SK-N-SH (cell line): ENCODE measurements around the gene KCNN2. TPM values are rescaled to one million over a fixed set of nuclear protein-coding genes. Genes with fewer than 3 reads are reported as not detected.

Experiments
- CTCF ChIA-PET: fragments of 300-600, 350-600 bp; formaldehyde crosslinking; extraction: SDS; loops from one replicate; lab custom pipeline; 2021; lab: Yijun Ruan, JAX
- POLR2A ChIA-PET: fragments of 350-600 bp; sonication (Branson Sonifier 250); formaldehyde crosslinking; extraction: SDS; loops from one replicate; lab custom pipeline; 2020; ENCODE audit warnings: antibody characterized with exemption, inconsistent platforms; lab: Yijun Ruan, JAX
- DNase-seq: peaks from one replicate; pipeline ENCODE4 v3.0.0; 2012
- H2AFZ ChIP-seq: fragments of 200-600 bp; sonication (generic); 2 replicates; pipeline ENCODE4 v1.8.1; 2016; ENCODE audit warnings: antibody characterized with exemption, mild to moderate bottlenecking, low read depth
- H3F3A ChIP-seq: fragments of 200-600 bp; sonication (generic); replicated peaks from 2 replicates; pipeline ENCODE3; 2016; ENCODE audit warnings: antibody characterized with exemption, mild to moderate bottlenecking; ENCODE audit not compliant: insufficient read depth
- H3K27ac ChIP-seq, 2 experiments: fragments of 200-500 bp in 1 of 2; fragments of 200-600 bp in 1 of 2; sonication (Bioruptor generic) in 1 of 2; sonication (generic), shearing (Covaris generic) in 1 of 2; 2 replicates each; pipeline versions ENCODE4 v1.5.1 to v1.6.1; 2014 to 2016; ENCODE audit warnings: low read depth in 2 of 2, inconsistent platforms in 1 of 2, low read length in 1 of 2, mild to moderate bottlenecking in 1 of 2, mixed read lengths in 1 of 2
- H3K27me3 ChIP-seq: fragments of 200-600 bp; sonication (generic), shearing (Covaris generic); 2 replicates; pipeline ENCODE4 v1.6.1; 2016; ENCODE audit warnings: mixed run types; ENCODE audit not compliant: insufficient read depth
- H3K36me3 ChIP-seq, 2 experiments: fragments of 200-500 bp in 1 of 2; fragments of 200-600 bp in 1 of 2; sonication (Bioruptor generic) in 1 of 2; sonication (generic) in 1 of 2; replicated peaks in 1 of 2; 2 replicates each; pipeline versions ENCODE3 to v1.5.1; 2014 to 2016; ENCODE audit warnings: low read length in 1 of 2, mild to moderate bottlenecking in 1 of 2; ENCODE audit not compliant: insufficient read depth in 2 of 2, control insufficient read depth in 1 of 2
- H3K4me1 ChIP-seq, 2 experiments: fragments of 200-500 bp in 1 of 2; fragments of 200-600 bp in 1 of 2; sonication (Bioruptor generic) in 1 of 2; sonication (generic), shearing (Covaris generic) in 1 of 2; 2 replicates each; pipeline versions ENCODE4 v1.5.1 to v1.6.1; 2014 to 2016; ENCODE audit warnings: low read depth in 1 of 2, low read length in 1 of 2, mixed run types in 1 of 2; ENCODE audit not compliant: insufficient read depth in 2 of 2, control insufficient read depth in 1 of 2
- H3K4me2 ChIP-seq: fragments of 200-600 bp; sonication (generic), shearing (Covaris generic); 2 replicates; pipeline ENCODE4 v1.6.1; 2017; ENCODE audit warnings: mixed run types
- H3K4me3 ChIP-seq, 2 experiments: fragments of 200-500 bp in 1 of 2; fragments of 200-600 bp in 1 of 2; sonication (Bioruptor generic) in 1 of 2; sonication (generic), shearing (Covaris generic) in 1 of 2; 2 replicates each; pipeline versions ENCODE4 v1.5.1 to v1.8.1; 2014 to 2016; ENCODE audit warnings: low read depth in 2 of 2, inconsistent platforms in 1 of 2, low read length in 1 of 2, mild to moderate bottlenecking in 1 of 2, mixed read lengths in 1 of 2, moderate library complexity in 1 of 2
- H3K79me2 ChIP-seq: fragments of 200-600 bp; sonication (generic); 2 replicates; pipeline ENCODE4 v1.8.1; 2017; ENCODE audit warnings: mild to moderate bottlenecking; ENCODE audit not compliant: insufficient read depth
- H3K9ac ChIP-seq: fragments of 200-600 bp; sonication (generic); 2 replicates; pipeline ENCODE4 v1.6.1; 2017; ENCODE audit warnings: mixed run types
- H3K9me2 ChIP-seq: fragments of 200-600 bp; sonication (generic); 2 replicates; pipeline ENCODE4 v1.6.1; 2017; ENCODE audit warnings: mixed run types
- H3K9me3 ChIP-seq: fragments of 200-600 bp; sonication (generic); 2 replicates; pipeline ENCODE4 v1.6.1; 2017; ENCODE audit warnings: mixed run types, mild to moderate bottlenecking, moderate library complexity
- H4K20me1 ChIP-seq: fragments of 200-600 bp; sonication (generic); 2 replicates; pipeline ENCODE4 v1.6.1; 2017; ENCODE audit warnings: mild to moderate bottlenecking, mixed run types; ENCODE audit not compliant: insufficient read depth
- CTCF ChIP-seq: fragments of 200-600 bp; sonication (generic); IDR thresholded peaks from 2 replicates; pipeline ENCODE4 v1.6.1; 2017; ENCODE audit warnings: antibody characterized with exemption, mild to moderate bottlenecking, moderate library complexity
- EP300 ChIP-seq, 2 experiments: IDR thresholded peaks; 2 replicates each; pipeline versions ENCODE4 v1.4.0 to v1.6.1; 2012; ENCODE audit warnings: borderline replicate concordance in 1 of 2, low read depth in 1 of 2, low read length in 1 of 2
- GATA2 ChIP-seq: sonication (generic); formaldehyde crosslinking; IDR thresholded peaks from 2 replicates; pipeline ENCODE4 v1.5.0; 2020; ENCODE audit warnings: mild to moderate bottlenecking, missing genetic modification reagents
- JUND ChIP-seq: IDR thresholded peaks from 2 replicates; pipeline ENCODE4 v1.4.0; 2012
- MXI1 ChIP-seq: IDR thresholded peaks from 2 replicates; pipeline ENCODE4 v1.6.1; 2012; ENCODE audit warnings: mild to moderate bottlenecking, low read depth, low read length, improper control_type of control experiment
- NFIC ChIP-seq: IDR thresholded peaks from 2 replicates; pipeline ENCODE4 v1.4.0; 2012; ENCODE audit warnings: borderline replicate concordance
- PBX3 ChIP-seq: IDR thresholded peaks from 2 replicates; pipeline ENCODE4; 2012
- POLR2AphosphoS5 ChIP-seq: IDR thresholded peaks from 2 replicates; pipeline ENCODE4 v1.6.1; 2012; ENCODE audit warnings: low read depth, low read length
- RAD21 ChIP-seq: IDR thresholded peaks from 2 replicates; pipeline ENCODE4 v1.6.1; 2012; ENCODE audit warnings: mild to moderate bottlenecking, low read length
- RCOR1 ChIP-seq: fragments of 150-350 bp; IDR thresholded peaks from 2 replicates; pipeline ENCODE4 v1.6.1; 2017; ENCODE audit warnings: antibody characterized with exemption, low read length
- RFX5 ChIP-seq: IDR thresholded peaks from 2 replicates; pipeline ENCODE4 v1.6.1; 2012; ENCODE audit warnings: mild to moderate bottlenecking, improper control_type of control experiment, low read length
- TCF12 ChIP-seq: IDR thresholded peaks from 2 replicates; pipeline ENCODE4 v1.4.0; 2012
- USF1 ChIP-seq: IDR thresholded peaks from 2 replicates; pipeline ENCODE4 v1.4.0; 2012; ENCODE audit warnings: low read depth, borderline replicate concordance
- YY1 ChIP-seq: IDR thresholded peaks from 2 replicates; pipeline ENCODE4 v1.4.0; 2012; ENCODE audit warnings: low read depth, mild to moderate bottlenecking
- WGBS: methylation state at CpG from one replicate; pipeline ENCODE4 v1.1.6; 2017; ENCODE audit warnings: low lambda C conversion rate; 5-methylcytosine and 5-hydroxymethylcytosine counted together
- polyA plus RNA-seq, 3 experiments: library from polyadenylated mRNA; depleted of rRNA; stranded (reverse); fragments of >200 nt; gene quantifications; 2 replicates each; pipeline ENCODE4 v1.2.3, GENCODE V29; 2012
- TF ChIP-seq, protein P1 (sequence below): fragments of 150-350 bp; IDR thresholded peaks from 2 replicates; pipeline ENCODE4 v1.6.1; 2017; ENCODE audit warnings: antibody characterized with exemption, low read length, low read depth, borderline replicate concordance
- TF ChIP-seq, protein P2 (sequence below): IDR thresholded peaks from 2 replicates; pipeline ENCODE4 v1.4.0; 2012; ENCODE audit warnings: low read depth

KCNN2 gene
- polyA plus RNA-seq, 1 of the 3 experiments (the other 2 are of a cell fraction), result not detected

DNA sequence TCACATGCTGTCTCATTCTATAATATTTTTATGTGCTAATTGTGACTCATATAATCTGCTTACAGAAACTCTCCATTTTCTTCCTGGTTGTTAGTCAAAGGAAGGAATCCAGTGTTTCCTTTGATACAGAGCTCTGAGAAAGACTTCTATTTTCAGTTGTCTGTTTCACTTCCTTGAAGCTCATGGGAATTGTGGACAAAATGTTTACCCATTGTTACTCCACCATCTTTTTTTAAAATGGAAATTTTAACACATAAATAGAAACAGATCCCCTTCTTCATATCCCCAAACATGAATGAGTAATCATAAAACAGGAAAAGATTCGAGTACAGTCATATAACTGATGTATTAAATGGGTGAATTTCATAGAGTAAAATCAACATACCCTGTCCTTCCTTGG, 42.0 kb upstream of the KCNN2 start:
- Histone ChIP-seq H3K36me3 (no peaks in the 10 kb centered on the region), H4K20me1 (no peaks in the 10 kb centered on the region), H3F3A (no peaks in the 10 kb centered on the region), H3K27ac (peak overlapping the region in 1 of 2 experiments; percentile 46; a peak in 1 of 4 replicates), H3K4me3 (no peak overlapping the region), H3K79me2 (no peaks in the 10 kb centered on the region), H3K9ac (no peak overlapping the region; the same call in 1 of the 2 replicates), H3K27me3 (no peaks in the 10 kb centered on the region), H3K4me2 (no peak overlapping the region), H3K9me2 (no peaks in the 10 kb centered on the region), H2AFZ (no peak overlapping the region; the same call in 1 of the 2 replicates), H3K9me3 (no peaks in the 10 kb centered on the region), H3K4me1 (no peaks in the 10 kb centered on the region)
- WGBS, result 3% methylated on average over 1 of the region's 1 CpG
- CTCF ChIA-PET, result no interaction called here
- no peak for DNase-seq
- TF ChIP-seq TCF12, result no peak
- no peak for TF ChIP-seq RAD21
- no peak for TF ChIP-seq RFX5
- TF ChIP-seq JUND, result no peak
- TF ChIP-seq POLR2AphosphoS5, result no peak
- no peak for TF ChIP-seq USF1
- TF ChIP-seq, protein P1, sequence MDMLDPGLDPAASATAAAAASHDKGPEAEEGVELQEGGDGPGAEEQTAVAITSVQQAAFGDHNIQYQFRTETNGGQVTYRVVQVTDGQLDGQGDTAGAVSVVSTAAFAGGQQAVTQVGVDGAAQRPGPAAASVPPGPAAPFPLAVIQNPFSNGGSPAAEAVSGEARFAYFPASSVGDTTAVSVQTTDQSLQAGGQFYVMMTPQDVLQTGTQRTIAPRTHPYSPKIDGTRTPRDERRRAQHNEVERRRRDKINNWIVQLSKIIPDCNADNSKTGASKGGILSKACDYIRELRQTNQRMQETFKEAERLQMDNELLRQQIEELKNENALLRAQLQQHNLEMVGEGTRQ, result no peak
- POLR2A ChIA-PET, result no interaction called here

DNA sequence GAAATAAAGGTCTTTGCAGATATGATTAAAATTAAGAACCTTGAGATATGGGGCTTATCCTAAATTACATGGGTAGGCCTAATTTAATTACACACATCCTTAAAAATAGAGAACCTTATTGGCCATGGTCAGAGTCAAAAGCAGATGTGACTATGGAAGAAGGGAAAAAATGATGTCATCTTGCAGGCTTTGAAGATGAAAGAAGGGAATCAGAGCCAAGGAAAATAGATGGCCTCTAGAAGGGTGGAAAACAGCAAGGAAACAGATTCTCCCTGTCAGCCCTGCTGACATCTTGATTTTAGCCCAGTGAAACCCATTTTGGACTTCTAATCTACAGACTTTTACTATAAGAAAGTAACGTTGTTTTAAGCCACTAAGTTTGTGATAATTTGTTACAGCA, 37.6 kb upstream of the KCNN2 start:
- no peaks in the 10 kb centered on the region for H3K9me3 ChIP-seq
- no peak overlapping the region for H3K9ac ChIP-seq
- ChIA-PET POLR2A (no interaction called here), CTCF (no interaction called here)
- H3F3A ChIP-seq, result no peaks in the 10 kb centered on the region
- H3K4me2 ChIP-seq, result no peak overlapping the region
- H3K27ac ChIP-seq, result no peak overlapping the region
- 18% methylated on average over 1 of the region's 1 CpG for WGBS
- no peak for DNase-seq
- H3K36me3 ChIP-seq, result no peaks in the 10 kb centered on the region
- no peak overlapping the region for H3K4me3 ChIP-seq
- H3K4me1 ChIP-seq, result no peaks in the 10 kb centered on the region
- no peaks in the 10 kb centered on the region for H4K20me1 ChIP-seq
- no peaks in the 10 kb centered on the region for H3K79me2 ChIP-seq
- no peaks in the 10 kb centered on the region for H3K9me2 ChIP-seq
- TF ChIP-seq JUND (no peak), PBX3 (no peak), YY1 (no peak), RCOR1 (no peak), TCF12 (no peak), EP300 (IDR thresholded peaks at IDR 0.05; ENCODE audit: borderline replicate concordance in 1 of 2, low read depth in 1 of 2, low read length in 1 of 2) (no peak), RFX5 (no peak), GATA2 (CRISPR knock-in tag) (no peak), NFIC (no peak), POLR2AphosphoS5 (no peak), MXI1 (no peak), CTCF (no peak)
- TF ChIP-seq, protein P2, sequence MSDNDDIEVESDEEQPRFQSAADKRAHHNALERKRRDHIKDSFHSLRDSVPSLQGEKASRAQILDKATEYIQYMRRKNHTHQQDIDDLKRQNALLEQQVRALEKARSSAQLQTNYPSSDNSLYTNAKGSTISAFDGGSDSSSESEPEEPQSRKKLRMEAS, result no peak
- TF ChIP-seq, all 33 proteins: peak for 0
- Histone ChIP-seq H2AFZ (no peak overlapping the region), H3K27me3 (no peaks in the 10 kb centered on the region)
